EL (cell line): ENCODE measurements around the gene SPPL2B.
"Not testable (repeated sequence)": the region's sequence is repeated elsewhere in the genome, so short reads cannot be mapped to it uniquely, and the experiment has no call there.

Source experiments
- DNase-seq: peaks from one replicate; pipeline ENCODE4 v3.0.0-alpha.2; 2016

Gene SPPL2B

GRCh38 chr19:2382530-2383222, 54.2 kb downstream of the SPPL2B start:
- no peak for DNase-seq

- peak; percentile 87 for DNase-seq
These were observed 56.7 kb downstream of the SPPL2B start for GRCh38 chr19:2385053-2385721.

GRCh38 chr19:2387367-2388288, 59.1 kb downstream of the SPPL2B start:
- DNase-seq: no peak

DNA sequence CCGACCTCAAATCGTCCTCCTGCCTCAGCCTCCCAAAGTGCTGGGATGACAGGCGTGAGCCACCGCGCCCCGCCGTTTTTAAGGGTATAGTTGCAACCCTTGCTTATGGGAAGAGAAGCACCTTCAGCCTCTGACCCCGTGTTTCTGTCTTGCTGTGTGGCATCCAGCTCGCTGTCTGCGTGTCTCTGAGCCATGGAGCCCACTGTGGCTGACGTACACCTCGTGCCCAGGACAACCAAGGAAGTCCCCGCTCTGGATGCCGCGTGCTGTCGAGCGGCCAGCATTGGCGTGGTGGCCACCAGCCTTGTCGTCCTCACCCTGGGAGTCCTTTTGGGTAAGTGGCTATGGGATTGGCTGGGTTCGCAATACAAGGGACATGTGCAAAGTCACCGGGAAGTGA, 61.1 kb downstream of the SPPL2B start:
- no peak for DNase-seq

DNA sequence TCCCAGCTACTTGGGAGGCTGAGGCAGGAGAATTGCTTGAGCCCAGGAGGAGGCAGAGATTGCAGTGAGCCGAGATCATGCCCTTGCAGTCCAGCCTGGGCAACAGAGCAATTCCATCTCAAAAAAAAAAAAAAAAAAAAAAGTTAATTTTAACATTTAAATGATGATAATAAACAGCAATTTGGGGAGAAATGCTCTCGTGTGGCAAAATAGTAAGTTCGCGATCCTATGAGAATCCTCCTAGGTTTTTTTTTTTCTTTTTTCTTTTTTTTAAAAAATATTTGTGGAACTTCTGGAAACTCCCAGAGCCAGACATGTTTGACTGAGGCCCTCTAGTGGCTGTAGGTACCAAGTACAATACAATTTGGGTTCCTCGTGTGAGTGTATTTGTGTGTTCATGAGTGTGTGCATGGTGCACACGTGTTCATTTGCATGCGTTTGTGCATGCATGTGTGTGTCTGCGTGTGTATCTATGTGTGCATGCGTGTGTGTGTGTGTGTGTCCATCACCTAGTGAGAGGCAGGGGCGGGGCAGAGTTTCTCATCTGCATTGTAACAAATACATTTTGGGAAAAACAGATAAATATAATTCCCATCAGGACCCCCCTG, 62.7 kb downstream of the SPPL2B start:
- DNase-seq: peak; percentile 67

- no peak for DNase-seq
These were observed 63.9 kb downstream of the SPPL2B start for GRCh38 chr19:2392366-2392765.

GRCh38 chr19:2392899-2393298, 64.4 kb downstream of the SPPL2B start:
- not testable (repeated sequence) for DNase-seq

DNA sequence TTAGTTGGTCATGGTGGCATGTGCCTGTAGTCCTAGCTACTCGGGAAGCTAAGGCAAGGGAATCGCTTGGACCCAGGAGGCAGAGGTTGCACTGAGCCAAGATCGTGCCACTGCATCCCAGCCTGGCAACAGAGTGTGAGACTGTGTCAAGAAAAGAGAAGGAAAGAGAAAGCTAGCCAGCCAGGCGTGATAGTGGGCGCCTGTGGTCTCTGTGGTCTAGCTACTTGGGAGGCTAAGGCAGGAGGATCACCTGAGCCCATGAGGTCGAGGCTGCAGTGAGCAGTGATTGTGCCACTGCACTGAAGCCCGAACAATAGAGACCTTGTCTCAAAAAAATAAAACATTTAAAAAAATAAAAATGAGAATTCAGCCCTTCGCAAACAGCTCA, 65.6 kb downstream of the SPPL2B start:
- DNase-seq: no peak

- DNase-seq: no peak
These were observed 66.2 kb downstream of the SPPL2B start for GRCh38 chr19:2394442-2395292.

DNA sequence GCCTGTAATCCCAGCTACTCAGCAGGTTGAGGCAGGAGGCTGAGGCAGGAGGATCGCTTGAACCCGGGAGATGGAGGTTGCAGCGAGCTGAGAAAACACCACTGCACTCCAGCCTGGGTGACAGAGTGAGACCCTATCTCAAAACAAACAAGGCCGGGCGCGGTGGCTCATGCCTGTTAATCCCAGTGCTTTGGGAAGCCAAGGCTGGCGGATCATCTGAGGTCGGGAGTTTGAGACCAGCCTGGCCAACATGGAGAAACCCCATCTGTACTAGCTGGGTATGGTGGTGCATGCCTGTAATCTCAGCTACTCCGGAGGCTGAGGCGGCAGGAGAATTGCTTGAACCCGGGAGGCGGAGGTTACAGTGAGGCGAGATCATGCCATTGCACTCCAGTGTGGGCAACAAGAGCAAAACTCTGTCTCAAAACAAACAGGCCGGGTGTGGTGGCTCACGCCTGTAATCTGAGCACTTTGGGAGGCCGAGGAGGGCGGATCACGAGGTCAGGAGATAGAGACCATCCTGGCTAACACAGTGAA, 66.9 kb downstream of the SPPL2B start:
- DNase-seq: not testable (repeated sequence)

DNA sequence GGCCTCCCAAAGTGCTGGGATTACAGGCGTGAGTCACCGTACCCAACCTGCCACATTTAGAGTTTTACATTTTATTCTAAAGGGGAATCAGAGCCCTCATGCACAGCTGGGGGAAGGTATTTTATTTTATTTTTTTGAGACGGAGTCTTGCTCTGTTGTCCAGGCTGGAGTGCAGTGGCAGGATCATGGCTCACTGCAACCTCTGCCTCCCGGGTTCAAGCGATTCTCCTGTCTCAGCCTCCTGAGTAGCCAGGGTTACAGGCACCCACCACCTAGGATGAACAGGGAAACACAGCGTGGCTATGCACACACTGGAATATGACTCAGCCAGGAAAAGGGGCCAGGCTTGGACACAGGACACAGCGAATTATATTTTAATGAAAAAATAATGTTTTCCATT, 68.7 kb downstream of the SPPL2B start:
- not testable (repeated sequence) for DNase-seq

DNA sequence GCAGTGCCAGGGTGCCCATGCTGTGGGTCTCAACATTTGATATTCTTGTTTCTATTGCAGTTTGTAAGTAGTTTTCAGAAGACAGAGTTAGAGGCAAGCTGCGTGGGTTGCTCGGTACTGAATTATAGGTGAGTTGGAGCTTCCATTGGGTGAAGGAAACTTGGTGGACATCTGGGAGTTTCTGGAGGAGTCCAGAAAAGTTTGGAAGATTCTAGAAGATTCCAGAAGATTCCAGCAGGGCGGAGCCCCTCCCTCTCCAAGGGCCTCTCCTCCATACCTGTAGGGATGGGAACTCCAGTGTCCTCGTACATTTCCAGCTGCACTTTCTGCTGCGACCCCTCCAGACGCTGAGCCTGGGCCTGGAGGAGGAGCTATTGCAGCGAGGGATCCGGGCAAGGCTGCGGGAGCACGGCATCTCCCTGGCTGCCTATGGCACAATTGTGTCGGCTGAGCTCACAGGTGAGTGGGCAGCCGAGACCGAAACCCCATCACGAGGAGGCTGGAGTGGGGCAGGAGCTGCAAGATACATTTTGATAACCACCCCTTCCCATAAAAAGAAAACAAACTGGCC, 70.3 kb downstream of the SPPL2B start:
- DNase-seq: no peak

- no peak for DNase-seq
These were observed 71.1 kb downstream of the SPPL2B start for GRCh38 chr19:2399582-2399981.
